Stimulated activated CD8-positive, alpha-beta memory T cell treated with anti-CD3 and anti-CD28 coated beads, Interleukin-4, amount 100 ng/mL, for 24 hours (primary cell): ENCODE data around the gene KRT77.
"Not testable (repeated sequence)": the region's sequence is repeated elsewhere in the genome, so short reads cannot be mapped to it uniquely, and the experiment has no call there.

Experiments used
- DNase-seq: peaks from one replicate; pipeline ENCODE4 v3.0.0-alpha.2; 2020; ENCODE audit warnings: low read depth

Gene KRT77

GRCh38 chr12:52674433-52674775 is 28.9 kb downstream of the KRT77 start:
- no peak for DNase-seq

GRCh38 chr12:52673713-52674432 is 29.5 kb downstream of the KRT77 start:
- no peak for DNase-seq

GRCh38 chr12:52673217-52673616 is 30.1 kb downstream of the KRT77 start:
- DNase-seq = no peak

GRCh38 chr12:52672321-52672933 is 30.9 kb downstream of the KRT77 start:
- no peak for DNase-seq

- no peak for DNase-seq
Observed at GRCh38 chr12:52670961-52671360, 32.4 kb downstream of the KRT77 start.

GRCh38 chr12:52670506-52670905 is 32.8 kb downstream of the KRT77 start:
- DNase-seq = no peak

- DNase-seq = not testable (repeated sequence)
Observed at GRCh38 chr12:52669941-52670340, 33.4 kb downstream of the KRT77 start.

GRCh38 chr12:52669426-52669825 is 33.9 kb downstream of the KRT77 start:
- DNase-seq = no peak

- DNase-seq = no peak
Observed at GRCh38 chr12:52667931-52668330, 35.4 kb downstream of the KRT77 start.

GRCh38 chr12:52667509-52667908 is 35.8 kb downstream of the KRT77 start:
- no peak for DNase-seq

GRCh38 chr12:52666471-52666870 is 36.9 kb downstream of the KRT77 start:
- no peak for DNase-seq

- no peak for DNase-seq
Observed at GRCh38 chr12:52663420-52663819, 39.9 kb downstream of the KRT77 start.

- no peak for DNase-seq
Observed at GRCh38 chr12:52662918-52663229, 40.5 kb downstream of the KRT77 start.

- no peak for DNase-seq
Observed at GRCh38 chr12:52662093-52662917, 41.0 kb downstream of the KRT77 start.

- no peak for DNase-seq
Observed at GRCh38 chr12:52661668-52662067, 41.7 kb downstream of the KRT77 start.

GRCh38 chr12:52660934-52661499 is 42.3 kb downstream of the KRT77 start:
- no peak for DNase-seq

- DNase-seq = no peak
Observed at GRCh38 chr12:52659951-52660350, 43.4 kb downstream of the KRT77 start.

GRCh38 chr12:52659395-52659794 is 43.9 kb downstream of the KRT77 start:
- DNase-seq = no peak

GRCh38 chr12:52658196-52658595 is 45.1 kb downstream of the KRT77 start:
- no peak for DNase-seq

- DNase-seq = no peak
Observed at GRCh38 chr12:52657250-52657902, 45.9 kb downstream of the KRT77 start.

GRCh38 chr12:52656616-52657015 is 46.7 kb downstream of the KRT77 start:
- no peak for DNase-seq

- no peak for DNase-seq
Observed at GRCh38 chr12:52655720-52656124, 47.6 kb downstream of the KRT77 start.
